Measurements from ENCODE around the gene MTIF2. TPM values are rescaled to one million over a fixed set of nuclear protein-coding genes. Genes with fewer than 3 reads are reported as not detected.

Gene MTIF2
- total and polyA plus RNA-seq, 9 of the 15 experiments (the other 6 are each of a cell fraction or from before 2014, with no cell fraction given): 58.7 to 143 (median 105) TPM

GRCh38 chr2:55282110-55282917 lies 13.3 kb upstream of the MTIF2 start (continued):
- TF ChIP-seq POU5F1 (IDR thresholded peaks at IDR 0.05; ENCODE audit: borderline replicate concordance, low read depth, low read length, partially characterized antibody): no peak
- TF ChIP-seq THRB (CRISPR knock-in tag; conservative IDR thresholded peaks at IDR 0.05): 0 out of 2 replicates have a peak, but pooled peaks have one; percentile 42
- TF ChIP-seq CBX1 (IDR thresholded peaks at IDR 0.05; ENCODE audit: low read depth): peak; percentile 50
- no peak for TF ChIP-seq E2F3 (CRISPR knock-in tag; IDR thresholded peaks at IDR 0.05)
- TF ChIP-seq E2F6 (IDR thresholded peaks at IDR 0.05; ENCODE audit: borderline replicate concordance in 1 of 2, extremely low read depth in 1 of 2, insufficient read depth in 1 of 2, insufficient read length in 1 of 2, low read depth in 1 of 2, low read length in 1 of 2, poor library complexity in 1 of 2, severe bottlenecking in 1 of 2): peak; percentile 71 to 79
- TF ChIP-seq ZNF395 (CRISPR knock-in tag; IDR thresholded peaks at IDR 0.05): peak; percentile 73; the same call in 1 of the 2 replicates
- no peak for TF ChIP-seq PKNOX1 (IDR thresholded peaks at IDR 0.05)
- peak; percentile 82 for TF ChIP-seq CREB3L1 (IDR thresholded peaks at IDR 0.05; ENCODE audit: borderline replicate concordance, low read depth)
- no peak for TF ChIP-seq BCL6 (CRISPR knock-in tag; IDR thresholded peaks at IDR 0.05)
- TF ChIP-seq HMG20A (CRISPR knock-in tag; conservative IDR thresholded peaks at IDR 0.05): no peak
- 0 out of 2 replicates have a peak, but pooled peaks have one; percentile 20 for TF ChIP-seq ZNF444 (CRISPR knock-in tag; IDR thresholded peaks at IDR 0.05)
- peak in 2 of 3 experiments; percentile 63 to 80 for TF ChIP-seq YY1 (IDR thresholded peaks at IDR 0.05; ENCODE audit: borderline replicate concordance in 1 of 3, control insufficient read depth in 1 of 3, extremely low read depth in 1 of 3, insufficient read depth in 3 of 3, insufficient read length in 1 of 3, insufficient replicate concordance in 2 of 3, low read depth in 1 of 3, low read length in 2 of 3)
- no peak for TF ChIP-seq JUN (IDR thresholded peaks at IDR 0.05; ENCODE audit: borderline replicate concordance, low read depth, low read length)
- TF ChIP-seq JUN (CRISPR knock-in tag; IDR thresholded peaks at IDR 0.05; ENCODE audit: borderline replicate concordance): peak; percentile 91
- no peak for TF ChIP-seq RFX7 (CRISPR knock-in tag; IDR thresholded peaks at IDR 0.05)
- no peak for TF ChIP-seq MITF (IDR thresholded peaks at IDR 0.05)
- peak; percentile 69 for TF ChIP-seq TAF1 (IDR thresholded peaks at IDR 0.05; ENCODE audit: control insufficient read depth, extremely low read depth, insufficient read depth, low read length, severe bottlenecking)
